HEK293 (cell line): ENCODE results near the gene USP32.

Source experiments
- GLI4 ChIP-seq: fragments of 450-650 bp; formaldehyde crosslinking; IDR thresholded peaks from 2 replicates; pipeline ENCODE4 v1.5.1; 2016; ENCODE audit warnings: missing biosample characterization, missing genetic modification characterization
- KLF1 ChIP-seq: fragments of 450-650 bp; formaldehyde crosslinking; IDR thresholded peaks from 2 replicates; pipeline ENCODE4 v1.5.1; 2016; ENCODE audit warnings: missing biosample characterization, missing genetic modification characterization
- KLF9 ChIP-seq: fragments of 450-650 bp; formaldehyde crosslinking; IDR thresholded peaks from 2 replicates; pipeline ENCODE4 v1.5.1; 2016; ENCODE audit warnings: missing biosample characterization, missing genetic modification characterization, low read depth
- PRDM6 ChIP-seq: fragments of 450-650 bp; formaldehyde crosslinking; IDR thresholded peaks from 2 replicates; pipeline ENCODE4 v1.5.1; 2017; ENCODE audit warnings: missing biosample characterization, missing genetic modification characterization
- SETDB1 ChIP-seq: IDR thresholded peaks from one replicate; pipeline ENCODE4 v1.6.1; 2017; ENCODE audit warnings: mild to moderate bottlenecking, low read length, moderate library complexity, mixed read lengths; ENCODE audit not compliant: insufficient read length
- SP2 ChIP-seq: fragments of 450-650 bp; formaldehyde crosslinking; IDR thresholded peaks from 2 replicates; pipeline ENCODE4 v1.5.1; 2016; ENCODE audit warnings: missing biosample characterization, missing genetic modification characterization
- SP3 ChIP-seq: fragments of 450-650 bp; formaldehyde crosslinking; IDR thresholded peaks from 2 replicates; pipeline ENCODE4 v1.5.1; 2016; ENCODE audit warnings: missing biosample characterization, missing genetic modification characterization
- YY1 ChIP-seq: fragments of 450-650 bp; formaldehyde crosslinking; IDR thresholded peaks from 2 replicates; pipeline ENCODE4 v1.5.1; 2018; ENCODE audit warnings: missing biosample characterization, missing genetic modification characterization
- ZBTB1 ChIP-seq: fragments of 450-650 bp; formaldehyde crosslinking; IDR thresholded peaks from 2 replicates; pipeline ENCODE4 v1.5.1; 2016; ENCODE audit warnings: missing biosample characterization, missing genetic modification characterization
- ZBTB21 ChIP-seq: fragments of 450-650 bp; formaldehyde crosslinking; IDR thresholded peaks from 2 replicates; pipeline ENCODE4 v1.5.1; 2017; ENCODE audit warnings: missing biosample characterization, missing genetic modification characterization
- ZFP3 ChIP-seq: fragments of 450-650 bp; formaldehyde crosslinking; IDR thresholded peaks from 2 replicates; pipeline ENCODE4 v1.5.1; 2016; ENCODE audit warnings: low read depth, missing biosample characterization, missing genetic modification characterization
- ZFP37 ChIP-seq: fragments of 450-650 bp; formaldehyde crosslinking; IDR thresholded peaks from 2 replicates; pipeline ENCODE4 v1.5.1; 2016; ENCODE audit warnings: missing biosample characterization, missing genetic modification characterization
- ZNF10 ChIP-seq: fragments of 450-650 bp; formaldehyde crosslinking; IDR thresholded peaks from 2 replicates; pipeline ENCODE4 v1.5.1; 2017; ENCODE audit warnings: missing biosample characterization, missing genetic modification characterization
- ZNF175 ChIP-seq: fragments of 450-650 bp; formaldehyde crosslinking; IDR thresholded peaks from 2 replicates; pipeline ENCODE4 v1.5.1; 2016; ENCODE audit warnings: missing biosample characterization, missing genetic modification characterization
- ZNF19 ChIP-seq: fragments of 450-650 bp; formaldehyde crosslinking; IDR thresholded peaks from 2 replicates; pipeline ENCODE4; 2016; ENCODE audit warnings: missing biosample characterization, missing genetic modification characterization, low read depth
- ZNF211 ChIP-seq: fragments of 450-650 bp; formaldehyde crosslinking; IDR thresholded peaks from 2 replicates; pipeline ENCODE4 v1.5.1; 2016; ENCODE audit warnings: low read depth, missing biosample characterization, missing genetic modification characterization
- ZNF221 ChIP-seq: fragments of 450-650 bp; formaldehyde crosslinking; IDR thresholded peaks from 2 replicates; pipeline ENCODE4 v1.5.1; 2017; ENCODE audit warnings: missing biosample characterization, missing genetic modification characterization, borderline replicate concordance
- ZNF311 ChIP-seq: fragments of 450-650 bp; formaldehyde crosslinking; IDR thresholded peaks from 2 replicates; pipeline ENCODE4 v1.5.1; 2017; ENCODE audit warnings: missing biosample characterization, missing genetic modification characterization, borderline replicate concordance
- ZNF335 ChIP-seq: fragments of 450-650 bp; formaldehyde crosslinking; conservative IDR thresholded peaks from 2 replicates; pipeline ENCODE4 v1.5.1; 2016; ENCODE audit warnings: missing biosample characterization, missing genetic modification characterization
- ZNF423 ChIP-seq: fragments of 450-650 bp; formaldehyde crosslinking; IDR thresholded peaks from 2 replicates; pipeline ENCODE4 v1.5.1; 2016; ENCODE audit warnings: missing biosample characterization, missing genetic modification characterization
- ZNF514 ChIP-seq: fragments of 450-650 bp; formaldehyde crosslinking; IDR thresholded peaks from 2 replicates; pipeline ENCODE4 v1.5.1; 2016; ENCODE audit warnings: missing biosample characterization, missing genetic modification characterization
- ZNF544 ChIP-seq: fragments of 450-650 bp; formaldehyde crosslinking; IDR thresholded peaks from 2 replicates; pipeline ENCODE4 v1.5.0; 2017; ENCODE audit warnings: missing biosample characterization, missing genetic modification characterization
- ZNF585B ChIP-seq: fragments of 450-650 bp; formaldehyde crosslinking; IDR thresholded peaks from 2 replicates; pipeline ENCODE4 v1.5.1; 2016; ENCODE audit warnings: missing biosample characterization, missing genetic modification characterization
- ZNF654 ChIP-seq: fragments of 450-650 bp; formaldehyde crosslinking; IDR thresholded peaks from 2 replicates; pipeline ENCODE4 v1.5.1; 2016; ENCODE audit warnings: low read depth, missing biosample characterization, missing genetic modification characterization
- ZNF701 ChIP-seq: fragments of 450-650 bp; formaldehyde crosslinking; IDR thresholded peaks from 2 replicates; pipeline ENCODE4 v1.5.1; 2016; ENCODE audit warnings: missing biosample characterization, missing genetic modification characterization
- ZSCAN23 ChIP-seq: fragments of 450-650 bp; formaldehyde crosslinking; IDR thresholded peaks from 2 replicates; pipeline ENCODE4 v1.5.1; 2016; ENCODE audit warnings: missing biosample characterization, missing genetic modification characterization
- ZSCAN30 ChIP-seq: fragments of 450-650 bp; IDR thresholded peaks from 2 replicates; pipeline ENCODE4 v1.5.1; 2018; ENCODE audit warnings: missing biosample characterization, mild to moderate bottlenecking, missing genetic modification characterization, moderate library complexity
- ZSCAN4 ChIP-seq: fragments of 450-650 bp; formaldehyde crosslinking; IDR thresholded peaks from 2 replicates; pipeline ENCODE4 v1.5.1; 2017; ENCODE audit warnings: missing biosample characterization, missing genetic modification characterization
- TF ChIP-seq, protein P1 (sequence below): fragments of 450-650 bp; IDR thresholded peaks from 2 replicates; pipeline ENCODE4 v1.5.1; 2018; ENCODE audit warnings: missing biosample characterization, mild to moderate bottlenecking, missing genetic modification characterization
- TF ChIP-seq, protein P2 (sequence below): fragments of 450-650 bp; formaldehyde crosslinking; IDR thresholded peaks from 2 replicates; pipeline ENCODE4 v1.5.1; 2017; ENCODE audit warnings: missing biosample characterization, missing genetic modification characterization
- TF ChIP-seq, protein P3 (sequence below): fragments of 450-650 bp; formaldehyde crosslinking; IDR thresholded peaks from 2 replicates; pipeline ENCODE4 v1.5.1; 2016; ENCODE audit warnings: missing biosample characterization, missing genetic modification characterization, low read depth
- TF ChIP-seq, protein P4 (sequence below): fragments of 450-650 bp; formaldehyde crosslinking; IDR thresholded peaks from 2 replicates; pipeline ENCODE4 v1.5.1; 2017; ENCODE audit warnings: missing biosample characterization, missing genetic modification characterization

USP32 gene

DNA sequence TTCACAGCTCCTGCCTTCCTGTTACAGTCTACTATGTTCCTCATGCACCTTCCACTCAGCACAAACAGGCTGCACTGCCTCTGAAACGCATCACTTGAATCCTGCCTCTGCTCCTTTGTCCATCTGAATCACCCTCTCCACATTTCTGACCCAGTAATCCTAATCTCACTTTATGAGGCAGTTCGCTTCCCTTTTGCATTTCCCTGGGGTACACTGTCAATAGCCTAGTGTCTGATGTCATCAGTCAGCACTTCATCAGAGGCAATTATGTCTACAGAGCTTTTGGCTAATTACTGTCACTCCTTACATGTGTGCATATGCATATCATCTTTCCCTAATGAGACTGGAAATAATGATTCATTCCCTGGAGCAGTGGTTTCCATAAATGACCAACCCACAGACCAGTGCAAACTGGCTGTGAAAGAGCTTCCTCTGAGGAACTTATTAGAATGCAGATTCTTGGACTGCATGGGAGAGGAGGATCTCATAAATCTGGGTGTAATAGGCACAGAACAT, 218.6 kb downstream of the USP32 start (continued):
- TF ChIP-seq, protein P1, sequence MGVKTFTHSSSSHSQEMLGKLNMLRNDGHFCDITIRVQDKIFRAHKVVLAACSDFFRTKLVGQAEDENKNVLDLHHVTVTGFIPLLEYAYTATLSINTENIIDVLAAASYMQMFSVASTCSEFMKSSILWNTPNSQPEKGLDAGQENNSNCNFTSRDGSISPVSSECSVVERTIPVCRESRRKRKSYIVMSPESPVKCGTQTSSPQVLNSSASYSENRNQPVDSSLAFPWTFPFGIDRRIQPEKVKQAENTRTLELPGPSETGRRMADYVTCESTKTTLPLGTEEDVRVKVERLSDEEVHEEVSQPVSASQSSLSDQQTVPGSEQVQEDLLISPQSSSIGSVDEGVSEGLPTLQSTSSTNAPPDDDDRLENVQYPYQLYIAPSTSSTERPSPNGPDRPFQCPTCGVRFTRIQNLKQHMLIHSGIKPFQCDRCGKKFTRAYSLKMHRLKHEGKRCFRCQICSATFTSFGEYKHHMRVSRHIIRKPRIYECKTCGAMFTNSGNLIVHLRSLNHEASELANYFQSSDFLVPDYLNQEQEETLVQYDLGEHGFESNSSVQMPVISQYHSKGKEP (tag by site-specific recombination) = peak; percentile 69; the same call in 1 of the 2 replicates
- TF ChIP-seq ZNF175 (tag by site-specific recombination) (no peak), ZBTB1 (tag by site-specific recombination) (peak; percentile 95), ZNF10 (tag by site-specific recombination) (peak; percentile 71), ZFP37 (peak; percentile 93), ZNF514 (tag by site-specific recombination) (no peak), ZNF221 (tag by site-specific recombination) (no peak), ZNF544 (tag by site-specific recombination) (no peak), ZSCAN23 (peak; percentile 99), KLF9 (tag by site-specific recombination) (peak; percentile 58; the same call in 1 of the 2 replicates), ZNF19 (tag by site-specific recombination) (no peak), SP2 (tag by site-specific recombination) (peak; percentile 36; the same call in 1 of the 2 replicates), YY1 (tag by site-specific recombination) (no peak), SP3 (tag by site-specific recombination) (peak; percentile 77), ZNF211 (tag by site-specific recombination) (no peak), ZBTB21 (tag by site-specific recombination) (peak; percentile 95), ZNF654 (no peak), GLI4 (tag by site-specific recombination) (no peak), ZNF423 (tag by site-specific recombination) (0 out of 2 replicates have a peak, but pooled peaks have one; percentile 15), ZNF701 (tag by site-specific recombination) (no peak), ZNF585B (tag by site-specific recombination) (no peak), ZSCAN4 (tag by site-specific recombination) (peak; percentile 65), ZNF311 (tag by site-specific recombination) (no peak), ZFP3 (tag by site-specific recombination) (no peak), ZNF335 (tag by site-specific recombination) (peak; percentile 45; the same call in 1 of the 2 replicates), PRDM6 (tag by site-specific recombination) (no peak), KLF1 (tag by site-specific recombination) (no peak), SETDB1 (no peak), ZSCAN30 (0 out of 2 replicates have a peak, but pooled peaks have one; percentile 52)
- TF ChIP-seq, protein P2, sequence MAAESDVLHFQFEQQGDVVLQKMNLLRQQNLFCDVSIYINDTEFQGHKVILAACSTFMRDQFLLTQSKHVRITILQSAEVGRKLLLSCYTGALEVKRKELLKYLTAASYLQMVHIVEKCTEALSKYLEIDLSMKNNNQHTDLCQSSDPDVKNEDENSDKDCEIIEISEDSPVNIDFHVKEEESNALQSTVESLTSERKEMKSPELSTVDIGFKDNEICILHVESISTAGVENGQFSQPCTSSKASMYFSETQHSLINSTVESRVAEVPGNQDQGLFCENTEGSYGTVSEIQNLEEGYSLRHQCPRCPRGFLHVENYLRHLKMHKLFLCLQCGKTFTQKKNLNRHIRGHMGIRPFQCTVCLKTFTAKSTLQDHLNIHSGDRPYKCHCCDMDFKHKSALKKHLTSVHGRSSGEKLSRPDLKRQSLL (tag by site-specific recombination) = no peak
- TF ChIP-seq, protein P3, sequence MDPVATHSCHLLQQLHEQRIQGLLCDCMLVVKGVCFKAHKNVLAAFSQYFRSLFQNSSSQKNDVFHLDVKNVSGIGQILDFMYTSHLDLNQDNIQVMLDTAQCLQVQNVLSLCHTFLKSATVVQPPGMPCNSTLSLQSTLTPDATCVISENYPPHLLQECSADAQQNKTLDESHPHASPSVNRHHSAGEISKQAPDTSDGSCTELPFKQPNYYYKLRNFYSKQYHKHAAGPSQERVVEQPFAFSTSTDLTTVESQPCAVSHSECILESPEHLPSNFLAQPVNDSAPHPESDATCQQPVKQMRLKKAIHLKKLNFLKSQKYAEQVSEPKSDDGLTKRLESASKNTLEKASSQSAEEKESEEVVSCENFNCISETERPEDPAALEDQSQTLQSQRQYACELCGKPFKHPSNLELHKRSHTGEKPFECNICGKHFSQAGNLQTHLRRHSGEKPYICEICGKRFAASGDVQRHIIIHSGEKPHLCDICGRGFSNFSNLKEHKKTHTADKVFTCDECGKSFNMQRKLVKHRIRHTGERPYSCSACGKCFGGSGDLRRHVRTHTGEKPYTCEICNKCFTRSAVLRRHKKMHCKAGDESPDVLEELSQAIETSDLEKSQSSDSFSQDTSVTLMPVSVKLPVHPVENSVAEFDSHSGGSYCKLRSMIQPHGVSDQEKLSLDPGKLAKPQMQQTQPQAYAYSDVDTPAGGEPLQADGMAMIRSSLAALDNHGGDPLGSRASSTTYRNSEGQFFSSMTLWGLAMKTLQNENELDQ (tag by site-specific recombination) = no peak
- TF ChIP-seq, protein P4, sequence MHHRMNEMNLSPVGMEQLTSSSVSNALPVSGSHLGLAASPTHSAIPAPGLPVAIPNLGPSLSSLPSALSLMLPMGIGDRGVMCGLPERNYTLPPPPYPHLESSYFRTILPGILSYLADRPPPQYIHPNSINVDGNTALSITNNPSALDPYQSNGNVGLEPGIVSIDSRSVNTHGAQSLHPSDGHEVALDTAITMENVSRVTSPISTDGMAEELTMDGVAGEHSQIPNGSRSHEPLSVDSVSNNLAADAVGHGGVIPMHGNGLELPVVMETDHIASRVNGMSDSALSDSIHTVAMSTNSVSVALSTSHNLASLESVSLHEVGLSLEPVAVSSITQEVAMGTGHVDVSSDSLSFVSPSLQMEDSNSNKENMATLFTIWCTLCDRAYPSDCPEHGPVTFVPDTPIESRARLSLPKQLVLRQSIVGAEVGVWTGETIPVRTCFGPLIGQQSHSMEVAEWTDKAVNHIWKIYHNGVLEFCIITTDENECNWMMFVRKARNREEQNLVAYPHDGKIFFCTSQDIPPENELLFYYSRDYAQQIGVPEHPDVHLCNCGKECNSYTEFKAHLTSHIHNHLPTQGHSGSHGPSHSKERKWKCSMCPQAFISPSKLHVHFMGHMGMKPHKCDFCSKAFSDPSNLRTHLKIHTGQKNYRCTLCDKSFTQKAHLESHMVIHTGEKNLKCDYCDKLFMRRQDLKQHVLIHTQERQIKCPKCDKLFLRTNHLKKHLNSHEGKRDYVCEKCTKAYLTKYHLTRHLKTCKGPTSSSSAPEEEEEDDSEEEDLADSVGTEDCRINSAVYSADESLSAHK (tag by site-specific recombination) = peak; percentile 87
